Middle frontal gyrus (tissue), 1 donor: ENCODE data around the gene TPMT.
A peak's percentile ranks its signal among the peaks of the same experiment; 100 is the strongest.

Source experiments
- DNase-seq: peaks from one replicate; pipeline ENCODE4 v3.0.0-alpha.2; 2015; ENCODE audit warnings: low spot score; ENCODE audit errors: extremely low spot score

The TPMT gene

DNA sequence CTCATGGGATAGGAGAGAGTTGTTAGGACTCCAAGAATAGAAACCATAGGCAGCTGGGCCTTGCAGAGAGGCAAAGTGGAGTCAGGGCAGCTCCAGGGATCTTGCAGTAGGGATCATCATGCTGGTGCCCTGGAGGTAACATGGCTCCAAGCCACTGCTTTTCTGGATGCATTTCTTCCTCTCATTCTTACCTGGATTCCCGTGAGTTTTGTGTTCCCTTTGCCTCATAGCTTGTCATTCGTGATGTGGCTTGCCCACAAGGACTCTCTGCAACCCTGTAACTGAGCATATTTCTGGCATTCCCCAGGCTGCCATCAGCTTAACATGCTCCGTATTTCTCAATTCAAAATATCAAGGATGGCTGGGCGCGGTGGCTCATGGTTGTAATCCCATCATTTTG is 37.7 kb downstream of the TPMT start:
- DNase-seq = no peak

DNA sequence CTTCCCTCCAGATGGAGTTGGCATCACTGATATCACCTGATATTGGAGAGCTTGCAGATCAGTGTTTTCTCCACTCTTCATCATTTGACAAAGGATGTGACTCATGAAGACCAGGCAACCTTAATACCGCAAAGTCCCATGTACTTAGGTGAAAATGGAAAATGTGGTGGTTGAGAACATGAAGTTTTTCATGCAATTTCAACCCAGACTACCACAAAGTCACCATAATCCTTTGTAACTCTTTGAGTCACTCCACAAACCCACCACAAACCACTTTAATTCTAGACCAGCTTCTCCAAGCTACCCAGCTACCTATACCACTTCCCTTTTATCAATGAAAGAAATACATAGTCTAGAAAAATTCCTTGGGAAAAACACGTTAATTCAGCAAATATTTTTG is 39.5 kb downstream of the TPMT start:
- no peak for DNase-seq

DNA sequence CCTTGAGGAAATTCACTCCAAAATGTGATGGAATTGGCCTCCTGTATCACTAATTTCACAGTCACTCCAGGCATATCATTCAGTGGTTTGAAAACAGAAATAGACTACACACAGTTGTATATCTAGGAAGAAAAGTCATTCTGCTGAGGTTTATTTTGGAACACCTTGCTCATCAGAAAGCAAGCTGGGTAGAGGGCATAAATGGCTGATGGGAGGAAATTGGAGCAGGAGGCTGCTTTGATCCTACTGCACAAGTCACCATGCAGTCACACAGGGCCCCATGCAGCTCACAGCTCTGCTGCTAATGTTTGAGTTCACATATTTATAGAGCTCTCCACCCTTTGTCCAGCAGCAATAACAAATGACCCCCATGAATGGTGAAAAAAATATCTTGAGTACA is 44.7 kb downstream of the TPMT start:
- no peak for DNase-seq

DNA sequence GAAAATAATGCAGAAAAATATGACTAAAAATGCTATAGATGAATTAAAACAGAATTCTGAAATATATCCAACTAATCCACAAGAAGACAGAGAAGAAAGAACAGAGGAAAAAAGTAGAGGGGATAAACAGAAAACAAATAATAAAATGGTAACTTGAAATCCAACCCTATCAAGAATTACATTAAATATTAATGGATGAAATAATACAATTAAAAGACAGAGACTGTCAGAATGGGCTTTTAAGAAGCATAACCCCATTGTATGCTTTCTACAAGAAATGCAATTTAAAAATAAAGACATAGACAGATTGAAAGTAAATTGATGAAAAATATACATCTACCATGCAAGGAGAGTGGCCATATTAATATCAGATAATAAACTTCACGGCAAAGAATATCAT is 47.8 kb downstream of the TPMT start:
- no peak for DNase-seq

DNA sequence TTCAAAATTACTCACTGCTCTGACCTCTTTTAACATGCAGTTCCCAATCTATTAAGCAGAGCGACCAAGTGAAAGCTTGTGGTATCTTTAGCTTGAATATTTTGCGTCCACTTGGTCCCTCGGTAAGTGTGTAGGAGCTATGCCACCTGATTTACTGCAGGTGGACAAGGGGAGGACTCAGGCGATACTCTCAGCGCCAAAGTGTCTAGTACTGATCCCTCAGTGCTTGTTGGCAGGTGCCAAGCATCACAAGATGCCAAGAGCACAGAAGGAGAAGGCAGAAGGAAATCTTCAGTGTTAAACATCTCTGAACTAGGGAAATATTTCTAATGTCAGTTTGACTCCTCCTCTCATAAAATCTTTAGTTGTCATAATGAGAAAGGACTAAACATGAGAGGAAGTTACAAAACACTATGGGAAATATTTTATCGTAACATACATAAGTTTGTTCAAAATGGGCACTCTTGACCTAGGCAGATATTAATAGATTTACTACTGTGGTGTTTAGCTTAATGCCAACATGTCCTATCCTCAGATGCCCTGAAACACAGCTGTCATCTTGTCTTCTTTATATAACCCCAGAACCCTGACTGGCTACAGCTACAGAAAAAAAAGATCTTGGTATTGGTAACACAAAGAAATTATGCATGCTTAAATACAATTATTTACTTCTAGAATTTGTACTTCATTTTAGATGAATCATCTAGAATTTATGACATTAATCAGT is 51.9 kb downstream of the TPMT start:
- no peak for DNase-seq

DNA sequence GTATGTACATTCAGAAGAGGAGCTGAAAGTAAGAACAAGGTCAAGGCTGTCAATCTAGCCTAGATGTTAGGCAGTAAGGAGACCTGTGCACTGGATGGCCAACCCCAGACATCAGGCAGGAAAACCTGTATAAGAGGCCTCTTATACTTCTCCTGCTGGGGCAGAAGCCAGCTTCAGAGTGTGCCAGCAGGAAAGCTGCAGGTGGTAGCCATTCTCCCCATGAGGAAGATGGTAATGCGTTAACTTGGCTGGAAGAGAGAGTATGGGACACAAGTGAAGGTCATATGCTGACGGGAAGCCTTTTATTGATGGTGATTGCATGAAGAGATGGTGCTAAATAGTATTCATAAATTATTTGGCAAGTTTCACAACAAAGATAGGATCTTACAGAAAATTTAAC is 53.0 kb downstream of the TPMT start:
- DNase-seq = no peak

DNA sequence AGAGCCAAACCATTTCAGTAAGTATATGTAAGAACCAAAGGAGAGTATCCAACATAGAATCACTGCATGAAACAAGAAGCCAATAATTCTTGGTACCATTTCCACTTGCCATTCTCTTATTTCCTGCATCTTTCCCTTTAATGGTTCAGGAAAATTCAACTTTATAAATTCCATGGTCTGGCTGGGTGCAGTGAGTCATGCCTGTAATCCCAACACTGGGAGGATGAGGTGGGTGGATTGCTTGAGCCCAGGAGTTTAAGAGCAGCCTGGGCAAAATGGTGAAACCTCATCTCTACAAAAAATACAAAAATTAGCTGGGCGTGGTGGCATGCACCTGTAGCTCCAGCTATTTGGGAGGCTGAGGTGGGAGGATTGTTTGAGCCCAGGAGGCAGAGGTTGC is 53.6 kb downstream of the TPMT start:
- no peak for DNase-seq

DNA sequence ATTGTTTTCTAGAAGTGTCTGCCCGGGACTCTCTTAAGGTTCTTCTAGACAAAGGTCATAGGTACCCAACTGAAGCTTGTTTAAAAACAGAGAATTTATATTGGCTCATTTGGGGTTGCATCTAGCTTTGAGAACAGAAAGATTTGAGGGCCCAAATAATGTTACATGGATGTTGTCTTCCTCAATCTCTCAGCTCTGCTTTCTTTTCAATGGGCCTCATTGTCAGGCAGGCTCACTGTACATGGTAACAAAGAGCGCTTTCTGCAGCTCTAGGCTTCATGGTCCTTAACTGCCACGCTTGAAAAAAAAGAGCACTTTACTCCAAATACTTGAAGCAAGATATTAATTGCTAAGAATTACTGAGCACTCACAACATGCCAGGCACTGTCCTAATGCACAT is 54.6 kb downstream of the TPMT start:
- DNase-seq = peak; percentile 49

DNA sequence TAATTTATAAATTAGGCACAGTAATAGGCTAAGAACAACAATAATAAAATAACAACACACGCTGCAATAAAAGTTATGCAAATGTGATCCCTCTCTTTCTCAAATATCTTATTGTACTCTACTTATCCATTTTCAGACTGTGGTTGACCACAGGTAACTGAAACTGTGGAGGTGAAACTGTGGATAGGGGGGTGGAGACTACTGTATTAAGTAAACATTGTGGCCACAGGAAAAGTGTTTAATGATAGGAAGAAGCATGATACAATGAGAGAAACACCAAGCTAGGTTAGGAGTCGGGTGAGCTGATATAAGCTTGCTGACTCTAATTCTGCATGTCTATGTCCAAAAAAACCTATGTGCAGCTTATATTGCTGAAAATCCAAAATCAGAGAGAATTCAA is 55.4 kb downstream of the TPMT start:
- DNase-seq = no peak

DNA sequence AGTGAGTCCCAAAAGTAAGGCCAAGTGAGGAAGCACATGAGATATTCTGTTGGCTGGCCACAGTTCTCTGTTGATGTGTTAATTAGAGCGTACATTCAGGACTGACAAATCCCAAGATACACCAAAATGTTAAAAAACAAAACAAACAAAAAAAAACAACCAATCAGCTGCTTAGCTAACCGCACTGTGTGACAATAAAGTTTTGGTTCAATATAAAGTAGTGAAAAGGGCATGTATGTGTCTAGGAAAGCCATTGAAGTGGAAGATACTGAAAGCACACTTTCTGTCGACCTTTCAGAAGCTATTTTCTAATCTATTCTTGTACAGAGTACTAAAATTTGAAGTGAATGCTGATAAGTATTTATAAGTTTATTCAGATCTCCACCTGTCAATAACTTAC is 58.5 kb downstream of the TPMT start:
- no peak for DNase-seq

DNA sequence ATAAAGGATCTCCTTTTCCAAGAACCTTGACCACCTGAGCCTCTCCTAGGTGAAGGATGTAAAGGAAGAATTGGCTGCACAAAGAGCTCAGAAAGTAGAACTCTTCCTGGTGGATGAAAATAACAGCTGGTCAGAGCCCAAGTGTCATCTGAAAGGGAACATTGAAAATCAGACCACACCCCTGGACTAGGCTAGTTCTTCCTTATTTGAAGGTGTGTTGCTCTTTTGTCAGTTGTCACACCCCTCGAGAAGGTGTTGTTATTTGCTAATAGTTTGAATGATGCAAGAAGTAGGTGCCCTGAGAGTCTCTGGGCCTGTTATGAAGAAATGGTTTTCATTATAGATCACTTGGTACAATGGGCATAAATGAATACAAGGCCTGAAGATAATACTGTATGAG is 63.5 kb downstream of the TPMT start:
- DNase-seq = no peak

DNA sequence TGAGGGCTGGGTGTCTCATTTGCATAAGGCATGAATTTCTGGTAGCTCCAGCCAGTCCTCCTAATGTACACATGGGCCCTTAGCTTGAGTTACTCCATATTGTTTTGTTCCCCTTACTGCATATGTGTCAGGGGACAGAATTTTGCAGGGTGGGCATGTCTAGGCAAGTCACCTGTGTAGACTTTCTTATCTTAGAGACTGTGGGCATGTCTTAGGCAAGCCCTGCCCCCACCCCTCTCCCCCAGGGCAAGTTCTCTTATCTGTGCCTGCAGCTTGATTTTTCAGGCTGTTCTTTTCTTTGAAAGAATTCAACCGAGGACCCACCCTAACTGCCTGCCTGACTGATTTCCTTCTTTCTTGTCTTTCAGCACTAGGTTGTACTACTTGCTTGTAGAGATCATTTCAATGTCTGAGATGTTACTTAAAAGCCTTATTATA is 64.5 kb downstream of the TPMT start:
- DNase-seq = no peak

DNA sequence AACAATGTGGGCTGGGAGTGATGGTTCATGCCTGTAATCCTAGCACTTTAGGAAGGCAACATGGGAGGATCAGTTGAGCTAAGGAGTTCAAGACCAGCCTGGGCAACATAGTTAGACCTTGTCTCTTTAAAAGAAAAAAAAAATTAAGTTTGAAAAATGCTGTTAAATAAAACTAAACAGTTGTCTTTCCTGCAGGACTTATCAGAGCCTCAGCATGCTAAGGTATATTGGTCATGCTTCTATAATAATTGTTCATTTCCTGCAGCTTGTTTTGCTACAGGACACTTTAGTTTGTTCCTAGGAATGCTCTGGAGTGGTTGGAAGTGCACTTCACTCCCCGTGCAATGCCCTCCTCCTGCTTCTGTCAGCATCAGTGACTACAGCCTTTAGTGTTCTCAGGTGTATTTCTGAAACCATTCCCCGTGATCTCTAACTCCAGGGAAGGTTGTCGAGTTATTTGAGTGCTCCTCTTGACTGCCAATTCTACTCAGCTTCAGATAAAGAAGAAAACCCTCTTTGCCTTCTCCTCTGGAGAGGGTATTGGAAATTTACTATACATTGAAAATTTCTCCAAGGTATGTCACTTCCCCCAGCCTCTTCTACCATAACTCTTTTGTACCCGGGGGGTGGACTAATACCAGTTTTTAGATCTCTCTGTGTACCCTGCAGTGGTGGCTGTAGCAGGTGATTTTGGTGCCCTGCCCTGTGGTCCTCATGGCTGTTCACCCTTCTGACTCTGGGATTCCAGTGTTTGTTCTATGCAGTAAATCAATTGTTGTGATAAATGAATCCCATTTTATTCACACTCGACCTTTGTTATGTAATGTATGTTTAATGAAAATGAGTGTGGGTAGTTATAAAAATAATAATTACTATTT is 66.2 kb downstream of the TPMT start:
- DNase-seq = no peak

DNA sequence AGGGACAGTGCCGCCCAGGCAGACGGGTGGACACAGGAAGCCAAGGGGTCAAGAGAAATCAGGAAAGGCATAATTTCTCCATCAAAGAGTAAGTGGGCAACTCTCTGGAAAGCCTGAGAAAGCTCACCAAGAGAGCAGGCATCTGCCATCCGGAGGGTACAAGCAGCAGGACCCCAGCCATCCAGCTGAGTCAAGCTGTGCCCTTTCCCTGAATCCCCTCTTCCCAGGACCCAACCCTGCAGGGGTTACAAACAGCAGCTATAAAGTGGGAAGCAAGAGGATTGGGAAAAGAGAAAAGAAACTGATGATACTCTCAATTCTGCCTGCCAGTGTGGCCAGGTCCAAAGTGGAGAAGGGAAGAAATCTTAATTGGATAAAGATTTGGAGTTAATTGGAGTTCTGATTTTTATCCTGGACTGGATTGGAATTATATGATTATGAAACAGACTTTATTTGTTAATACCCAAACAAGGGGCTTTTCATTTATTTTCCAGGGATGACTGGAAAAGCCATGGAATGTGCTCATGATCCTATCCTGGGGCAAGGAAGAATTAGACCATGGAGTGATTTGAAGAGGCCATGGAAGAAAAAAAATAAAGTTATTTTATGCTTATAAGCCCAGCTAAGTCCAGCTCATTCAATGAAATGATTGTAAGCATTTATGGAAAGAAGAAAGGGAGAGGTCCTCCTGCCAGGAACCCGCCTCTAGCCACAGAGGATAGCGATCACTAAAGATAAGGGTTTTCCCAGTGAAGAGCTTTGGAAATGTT is 67.3 kb downstream of the TPMT start:
- no peak for DNase-seq

DNA sequence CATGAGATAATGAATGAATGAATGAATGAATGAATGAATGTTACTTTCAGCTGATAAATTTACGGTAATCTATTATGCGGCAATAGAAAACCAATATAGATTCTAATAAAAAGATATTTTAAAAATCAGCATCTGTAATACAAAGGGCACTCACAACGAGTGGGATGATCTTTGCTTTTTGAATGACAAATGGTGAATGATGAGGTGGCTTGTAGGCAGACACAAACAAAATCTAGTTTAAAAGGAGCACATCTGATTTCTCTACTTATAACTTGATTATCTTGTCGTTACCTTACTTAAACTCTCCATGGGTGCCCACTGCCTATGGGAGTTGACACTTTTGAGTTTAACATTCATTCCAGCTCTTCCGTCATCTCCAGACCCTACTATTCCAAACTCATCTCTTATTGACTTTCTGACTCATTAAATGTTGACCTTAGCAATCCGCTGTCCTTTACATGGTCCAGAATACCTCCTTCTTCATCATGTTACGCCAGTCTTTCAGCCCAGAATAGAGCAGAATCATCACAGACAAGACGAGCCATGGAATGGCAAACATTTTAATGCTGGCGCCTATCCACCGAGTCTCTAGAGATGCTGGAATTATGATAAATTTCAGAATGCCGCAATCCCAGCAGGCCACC is 73.7 kb downstream of the TPMT start:
- DNase-seq = no peak

DNA sequence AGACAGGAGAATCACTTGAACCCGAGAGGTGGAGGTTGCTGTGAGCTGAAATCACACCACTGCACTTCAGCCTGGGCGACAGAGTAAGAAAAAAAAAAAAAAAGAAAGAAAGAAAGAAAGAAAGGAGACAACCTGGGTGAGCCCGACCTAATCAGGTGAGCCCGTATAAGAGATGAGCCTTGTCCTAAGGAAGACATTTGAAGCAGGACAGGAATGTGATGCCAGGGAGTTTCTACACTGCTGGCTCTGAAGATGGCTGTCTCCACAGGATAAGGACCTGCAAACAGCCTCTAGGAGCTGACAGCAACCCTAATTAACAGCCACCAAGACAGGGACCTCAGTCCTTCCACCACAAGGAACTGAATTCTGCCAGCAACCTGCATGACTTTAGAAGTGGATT is 74.3 kb downstream of the TPMT start:
- DNase-seq = no peak

DNA sequence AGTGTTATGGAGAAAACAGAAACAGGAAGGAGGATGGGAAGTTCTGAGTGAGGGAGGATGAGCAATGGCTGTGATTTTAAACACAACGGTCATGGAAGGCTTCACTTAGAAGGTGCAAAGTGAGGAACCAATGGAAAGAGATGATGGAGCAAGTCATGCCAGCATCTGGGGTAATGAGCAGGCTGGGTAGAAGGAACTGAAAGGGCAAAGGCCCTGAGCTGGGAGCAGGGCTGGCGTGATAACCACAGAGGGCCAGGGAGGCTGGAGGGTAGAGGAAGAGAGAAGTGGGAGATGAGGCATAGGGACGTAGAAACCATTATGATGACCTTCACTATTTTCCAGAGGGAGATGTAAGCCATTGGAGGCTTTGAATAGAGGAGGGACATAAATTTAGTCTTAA is 76.0 kb downstream of the TPMT start:
- DNase-seq = no peak
